Loucy (cell line): Measurements from ENCODE around the gene MXD3.

Source experiments
- EZH2phosphoT487 ChIP-seq: fragments of 200-600 bp; IDR thresholded peaks from 2 replicates; pipeline ENCODE4 v1.6.1; 2018; ENCODE audit warnings: antibody characterized with exemption, mild to moderate bottlenecking, moderate library complexity, borderline replicate concordance
- TF ChIP-seq, protein P1 (sequence below): fragments of 200-600 bp; sonication (generic); conservative IDR thresholded peaks from 2 replicates; pipeline ENCODE4 v1.5.1; 2014; ENCODE audit warnings: mild to moderate bottlenecking, antibody characterized with exemption, low read length

DNA sequence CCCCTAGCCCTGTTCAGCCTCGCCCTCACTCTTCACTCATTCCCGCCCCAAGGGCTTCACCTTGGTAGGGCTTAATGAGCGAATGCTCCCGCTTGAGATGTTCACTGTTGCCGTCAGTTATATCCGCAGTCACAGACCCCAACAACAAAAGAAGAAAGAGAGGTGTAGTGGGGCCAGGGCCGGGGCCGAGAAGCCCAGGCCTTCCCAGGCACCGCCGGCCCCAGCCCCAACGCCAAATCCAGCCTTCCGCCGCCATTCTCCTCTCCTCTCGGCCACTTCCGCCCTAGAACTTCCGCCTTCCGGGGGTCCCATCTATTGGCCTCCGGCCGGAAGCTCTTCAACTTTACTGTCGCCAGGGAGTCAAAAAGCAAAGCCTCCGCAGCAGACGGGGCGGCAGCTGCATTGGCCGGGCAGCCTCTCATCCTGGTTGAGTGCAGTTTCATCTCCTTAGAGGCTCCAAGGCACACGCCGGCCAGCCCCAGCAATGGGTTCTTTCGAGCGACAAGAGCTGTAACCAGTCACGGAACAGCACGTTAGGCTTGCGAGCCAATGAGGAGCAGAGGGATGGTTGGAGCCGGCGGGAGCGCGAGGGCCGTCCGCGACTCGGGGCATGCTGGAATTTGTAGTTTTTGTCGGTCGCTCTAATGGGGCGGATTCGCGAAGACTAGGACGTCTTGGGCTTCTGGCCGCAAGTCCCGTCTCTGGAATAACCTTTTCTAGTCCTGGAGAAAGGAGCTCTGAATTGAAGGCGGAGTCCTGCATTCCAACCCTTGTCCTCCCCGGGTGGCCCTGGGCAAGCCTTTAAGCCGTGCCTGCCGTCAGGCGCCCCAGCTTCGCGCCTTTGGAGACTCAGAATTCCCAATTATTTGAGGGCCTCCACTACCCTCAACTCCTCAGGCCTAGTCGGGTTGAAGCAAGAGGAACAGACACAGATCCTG is 40.0 kb upstream of the MXD3 start, which contains the start of gene LMAN2:
- TF ChIP-seq, protein P1, sequence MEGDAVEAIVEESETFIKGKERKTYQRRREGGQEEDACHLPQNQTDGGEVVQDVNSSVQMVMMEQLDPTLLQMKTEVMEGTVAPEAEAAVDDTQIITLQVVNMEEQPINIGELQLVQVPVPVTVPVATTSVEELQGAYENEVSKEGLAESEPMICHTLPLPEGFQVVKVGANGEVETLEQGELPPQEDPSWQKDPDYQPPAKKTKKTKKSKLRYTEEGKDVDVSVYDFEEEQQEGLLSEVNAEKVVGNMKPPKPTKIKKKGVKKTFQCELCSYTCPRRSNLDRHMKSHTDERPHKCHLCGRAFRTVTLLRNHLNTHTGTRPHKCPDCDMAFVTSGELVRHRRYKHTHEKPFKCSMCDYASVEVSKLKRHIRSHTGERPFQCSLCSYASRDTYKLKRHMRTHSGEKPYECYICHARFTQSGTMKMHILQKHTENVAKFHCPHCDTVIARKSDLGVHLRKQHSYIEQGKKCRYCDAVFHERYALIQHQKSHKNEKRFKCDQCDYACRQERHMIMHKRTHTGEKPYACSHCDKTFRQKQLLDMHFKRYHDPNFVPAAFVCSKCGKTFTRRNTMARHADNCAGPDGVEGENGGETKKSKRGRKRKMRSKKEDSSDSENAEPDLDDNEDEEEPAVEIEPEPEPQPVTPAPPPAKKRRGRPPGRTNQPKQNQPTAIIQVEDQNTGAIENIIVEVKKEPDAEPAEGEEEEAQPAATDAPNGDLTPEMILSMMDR, result no peak
- no peak for TF ChIP-seq EZH2phosphoT487
